A673 (cell line): Measurements from ENCODE around the gene SIRPD. TPM values are rescaled to one million over a fixed set of nuclear protein-coding genes. Genes with fewer than 3 reads are reported as not detected.

Experiments used
- BruUV-seq: library from RNA; stranded (reverse); fragments of 400-500 nt; replicated peaks from 2 replicates; lab custom pipeline; 2021; lab: Mats Ljungman, UMichigan
- CTCF ChIA-PET: fragments of 300-600 bp; sonication (Branson Sonifier 250); formaldehyde crosslinking; loops from one replicate; lab custom pipeline; 2022; ENCODE audit warnings: antibody characterized with exemption; lab: Charles Lee
- POLR2A ChIA-PET: fragments of 300-600 bp; sonication (Branson Sonifier 250); formaldehyde crosslinking; loops from one replicate; lab custom pipeline; 2022; ENCODE audit warnings: antibody characterized with exemption; ENCODE audit not compliant: low non-redundant PET; lab: Charles Lee
- DNase-seq: peaks from one replicate; pipeline ENCODE4 v3.0.0-alpha.2; 2015; ENCODE audit warnings: low spot score
- H3K27ac ChIP-seq: fragments of 200-600 bp; sonication (generic); 2 replicates; pipeline ENCODE4 v1.5.1; 2016; ENCODE audit warnings: mixed run types, low read depth, mild to moderate bottlenecking, mixed read lengths, antibody characterized with exemption, low read length; ENCODE audit not compliant: poor library complexity, severe bottlenecking
- H3K27me3 ChIP-seq: fragments of 200-600 bp; sonication (generic); replicated peaks from 2 replicates; pipeline ENCODE4 v1.6.1; 2017; ENCODE audit warnings: mixed run types, low read depth, mild to moderate bottlenecking, mixed read lengths, antibody characterized with exemption, low read length; ENCODE audit not compliant: insufficient read depth, poor library complexity
- H3K36me3 ChIP-seq: fragments of 200-600 bp; sonication (generic); 2 replicates; pipeline ENCODE4 v1.6.1; 2016; ENCODE audit warnings: mixed run types, mild to moderate bottlenecking, mixed read lengths, antibody characterized with exemption, low read length; ENCODE audit not compliant: insufficient read depth, poor library complexity, severe bottlenecking
- H3K4me1 ChIP-seq: fragments of 200-600 bp; sonication (generic); 2 replicates; pipeline ENCODE4 v1.6.1; 2017; ENCODE audit warnings: mixed run types, mild to moderate bottlenecking, mixed read lengths, antibody characterized with exemption, low read length; ENCODE audit not compliant: insufficient read depth, poor library complexity, severe bottlenecking
- H3K4me3 ChIP-seq: fragments of 200-600 bp; sonication (generic); 2 replicates; pipeline ENCODE4 v1.5.1; 2016; ENCODE audit warnings: low read depth, mixed run types, mild to moderate bottlenecking, mixed read lengths, low read length; ENCODE audit not compliant: poor library complexity, severe bottlenecking
- H3K9me3 ChIP-seq: fragments of 200-600 bp; sonication (generic); 2 replicates; pipeline ENCODE4 v1.6.1; 2016; ENCODE audit warnings: mixed run types, low read depth, mild to moderate bottlenecking, mixed read lengths, antibody characterized with exemption, low read length; ENCODE audit not compliant: poor library complexity, severe bottlenecking
- EZH2 ChIP-seq: fragments of 200-600 bp; sonication (generic); IDR thresholded peaks from 2 replicates; pipeline ENCODE4 v1.6.1; 2017; ENCODE audit warnings: borderline replicate concordance, low read depth, mild to moderate bottlenecking, mixed read lengths, antibody characterized with exemption, low read length; ENCODE audit not compliant: poor library complexity, severe bottlenecking
- intact Hi-C: fragments of 100-400 bp; cut with micrococcal nuclease; formaldehyde crosslinking; loops from one replicate; pipeline ENCODE4 v1.10.0; 2022; ENCODE audit not compliant: unreplicated experiment
- total RNA-seq: library from RNA; stranded (reverse); gene quantifications from 2 replicates; pipeline ENCODE4 v1.2.3, GENCODE V29; 2021
- TF ChIP-seq, protein P1 (sequence below): fragments of 300-800, 200-600 bp; sonication (generic); conservative IDR thresholded peaks from 2 replicates; pipeline ENCODE4 v1.5.1; 2017; ENCODE audit warnings: low read depth, mild to moderate bottlenecking, antibody characterized with exemption, low read length, moderate library complexity, mixed read lengths

SIRPD gene
- total RNA-seq, 1 experiment from 2014 or later, result not detected

DNA sequence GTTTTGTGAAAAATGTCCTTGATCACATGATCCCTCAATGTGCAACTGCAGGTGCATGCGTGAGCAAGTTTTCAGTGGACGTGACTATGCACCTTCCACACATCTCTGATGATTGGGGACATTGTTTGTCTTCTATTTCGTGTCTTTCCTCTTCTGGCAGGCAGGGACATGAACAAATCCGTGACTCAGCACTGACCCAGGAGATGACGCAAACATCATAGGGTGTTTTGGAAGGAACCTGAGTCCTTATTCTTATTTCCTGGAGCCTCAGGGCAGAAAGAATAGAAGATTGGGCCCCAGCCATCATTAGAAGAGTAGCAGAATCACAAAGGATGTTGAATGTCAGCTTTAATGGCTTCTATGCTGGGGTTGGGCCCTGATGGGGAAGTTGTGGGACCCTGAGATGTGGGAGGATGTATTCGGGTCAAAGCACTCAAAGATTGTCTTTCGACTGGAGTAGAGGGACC lies 11.9 kb upstream of the SIRPD start:
- TF ChIP-seq EZH2, result no peak
- TF ChIP-seq, protein P1, sequence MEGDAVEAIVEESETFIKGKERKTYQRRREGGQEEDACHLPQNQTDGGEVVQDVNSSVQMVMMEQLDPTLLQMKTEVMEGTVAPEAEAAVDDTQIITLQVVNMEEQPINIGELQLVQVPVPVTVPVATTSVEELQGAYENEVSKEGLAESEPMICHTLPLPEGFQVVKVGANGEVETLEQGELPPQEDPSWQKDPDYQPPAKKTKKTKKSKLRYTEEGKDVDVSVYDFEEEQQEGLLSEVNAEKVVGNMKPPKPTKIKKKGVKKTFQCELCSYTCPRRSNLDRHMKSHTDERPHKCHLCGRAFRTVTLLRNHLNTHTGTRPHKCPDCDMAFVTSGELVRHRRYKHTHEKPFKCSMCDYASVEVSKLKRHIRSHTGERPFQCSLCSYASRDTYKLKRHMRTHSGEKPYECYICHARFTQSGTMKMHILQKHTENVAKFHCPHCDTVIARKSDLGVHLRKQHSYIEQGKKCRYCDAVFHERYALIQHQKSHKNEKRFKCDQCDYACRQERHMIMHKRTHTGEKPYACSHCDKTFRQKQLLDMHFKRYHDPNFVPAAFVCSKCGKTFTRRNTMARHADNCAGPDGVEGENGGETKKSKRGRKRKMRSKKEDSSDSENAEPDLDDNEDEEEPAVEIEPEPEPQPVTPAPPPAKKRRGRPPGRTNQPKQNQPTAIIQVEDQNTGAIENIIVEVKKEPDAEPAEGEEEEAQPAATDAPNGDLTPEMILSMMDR, result no peak
- H3K27ac ChIP-seq, result no peak overlapping the region
- H3K4me1 ChIP-seq, result no peaks in the 10 kb centered on the region
- ChIA-PET POLR2A (no interaction called here), CTCF (no interaction called here)
- no TSS peak for BruUV-seq
- intact Hi-C loops, result no loop called here
- no peak overlapping the region for H3K4me3 ChIP-seq
- peak; percentile 5 for DNase-seq
- no peaks in the 10 kb centered on the region for H3K9me3 ChIP-seq
- H3K27me3 ChIP-seq, result no peaks in the 10 kb centered on the region
- no peaks in the 10 kb centered on the region for H3K36me3 ChIP-seq

DNA sequence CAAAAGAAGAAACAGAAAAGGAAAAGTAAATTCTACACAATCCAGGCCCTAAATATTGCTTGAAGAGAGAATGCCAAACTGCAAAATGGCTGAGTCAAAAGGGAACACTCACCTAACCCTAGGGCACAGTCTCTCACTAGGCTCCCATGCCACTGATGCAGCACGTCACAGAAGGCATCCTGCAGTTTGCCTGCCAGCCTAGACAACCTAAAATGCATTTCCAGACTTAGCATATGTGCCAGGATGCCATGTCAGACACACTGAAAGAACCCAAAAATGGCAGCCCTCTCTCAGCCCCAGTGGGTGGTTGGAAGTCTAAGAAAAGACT lies 10.6 kb upstream of the SIRPD start:
- ChIA-PET CTCF (no interaction called here), POLR2A (no interaction called here)
- no TSS peak for BruUV-seq
- TF ChIP-seq, protein P1, result no peak
- TF ChIP-seq EZH2, result no peak
- no peak overlapping the region for H3K27ac ChIP-seq
- no peaks in the 10 kb centered on the region for H3K9me3 ChIP-seq
- DNase-seq, result no peak
- no peaks in the 10 kb centered on the region for H3K36me3 ChIP-seq
- H3K27me3 ChIP-seq, result no peaks in the 10 kb centered on the region
- H3K4me3 ChIP-seq, result no peak overlapping the region
- H3K4me1 ChIP-seq, result no peaks in the 10 kb centered on the region
- intact Hi-C loops, result no loop called here

- BruUV-seq, result no TSS peak
- POLR2A ChIA-PET, result no interaction called here
Observed at GRCh38 chr20:1567392-1568162, 10.1 kb upstream of the SIRPD start.

More at GRCh38 chr20:1567392-1568162, 10.1 kb upstream of the SIRPD start:
- Histone ChIP-seq H3K27me3 (no peaks in the 10 kb centered on the region), H3K4me1 (no peaks in the 10 kb centered on the region), H3K27ac (no peak overlapping the region), H3K9me3 (no peaks in the 10 kb centered on the region), H3K36me3 (no peaks in the 10 kb centered on the region), H3K4me3 (no peak overlapping the region)
- DNase-seq, result no peak
- intact Hi-C loops, result no loop called here
- TF ChIP-seq, protein P1, result no peak
- TF ChIP-seq EZH2, result no peak
- CTCF ChIA-PET, result no interaction called here
